ENCODE measurements around the gene PRKAG2.
"Not testable (repeated sequence)": the region's sequence is repeated elsewhere in the genome, so short reads cannot be mapped to it uniquely, and the experiment has no call there.

The PRKAG2 gene

DNA sequence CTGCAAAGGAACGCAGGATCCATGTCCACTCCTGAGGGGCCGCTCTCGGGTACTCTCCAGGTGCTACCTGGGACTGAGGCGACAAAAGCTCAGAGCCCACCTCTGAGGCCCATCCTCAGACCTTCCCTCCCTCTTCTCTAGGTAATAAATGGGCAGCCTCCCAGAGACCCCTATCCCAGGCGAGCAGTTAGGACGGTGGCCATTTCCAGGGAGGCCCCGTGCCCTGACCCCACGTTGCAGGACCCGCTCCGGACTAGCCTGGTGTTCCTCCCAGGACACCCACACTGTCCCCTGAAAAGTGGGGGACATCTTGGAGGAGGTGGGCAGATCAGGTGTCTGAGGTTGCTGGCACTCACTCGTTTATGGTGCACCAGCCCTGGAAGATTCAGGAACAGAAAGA is 44.3 kb downstream of the PRKAG2 start:
- no peak for DNase-seq

DNA sequence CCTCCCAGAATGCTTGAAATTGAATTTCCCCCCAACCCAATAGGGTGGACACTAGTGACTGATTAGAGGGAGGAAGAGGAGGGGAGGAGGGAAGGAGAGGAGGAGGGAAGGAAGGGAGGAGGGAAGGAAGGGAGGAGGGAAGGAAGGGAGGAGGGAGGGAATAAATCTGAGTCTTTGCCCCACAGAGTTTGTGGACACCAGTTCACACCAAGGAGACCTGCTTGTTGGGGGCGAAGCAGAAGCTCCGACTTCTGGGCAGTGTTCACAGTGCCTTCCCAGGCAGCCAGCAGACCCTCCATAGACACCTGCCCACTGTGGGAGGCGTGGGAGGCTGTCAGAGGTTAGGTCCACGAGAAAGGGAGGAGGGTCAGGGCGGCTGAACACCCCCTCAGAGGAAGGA is 44.8 kb downstream of the PRKAG2 start:
- no peak for DNase-seq

DNA sequence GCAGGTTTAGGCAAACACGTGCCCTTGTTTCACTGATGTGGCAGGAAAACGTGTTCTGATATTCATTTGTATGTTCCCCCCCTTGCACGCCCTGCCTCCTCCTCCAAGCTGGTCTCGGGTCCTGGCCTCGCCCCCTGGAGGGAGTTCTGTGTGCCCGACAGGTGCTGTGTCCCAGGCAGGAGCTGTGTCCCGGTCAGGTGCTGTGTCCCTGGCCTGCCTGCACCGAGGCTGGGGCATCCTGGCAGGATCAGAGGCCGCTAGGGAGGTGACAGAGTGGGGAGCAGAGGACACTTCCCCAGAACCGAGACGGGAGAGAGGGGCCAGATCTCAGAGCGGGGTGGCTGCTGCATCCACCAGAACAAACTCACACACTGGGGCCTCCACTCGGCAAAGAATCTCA is 45.3 kb downstream of the PRKAG2 start:
- DNase-seq, result no peak

DNA sequence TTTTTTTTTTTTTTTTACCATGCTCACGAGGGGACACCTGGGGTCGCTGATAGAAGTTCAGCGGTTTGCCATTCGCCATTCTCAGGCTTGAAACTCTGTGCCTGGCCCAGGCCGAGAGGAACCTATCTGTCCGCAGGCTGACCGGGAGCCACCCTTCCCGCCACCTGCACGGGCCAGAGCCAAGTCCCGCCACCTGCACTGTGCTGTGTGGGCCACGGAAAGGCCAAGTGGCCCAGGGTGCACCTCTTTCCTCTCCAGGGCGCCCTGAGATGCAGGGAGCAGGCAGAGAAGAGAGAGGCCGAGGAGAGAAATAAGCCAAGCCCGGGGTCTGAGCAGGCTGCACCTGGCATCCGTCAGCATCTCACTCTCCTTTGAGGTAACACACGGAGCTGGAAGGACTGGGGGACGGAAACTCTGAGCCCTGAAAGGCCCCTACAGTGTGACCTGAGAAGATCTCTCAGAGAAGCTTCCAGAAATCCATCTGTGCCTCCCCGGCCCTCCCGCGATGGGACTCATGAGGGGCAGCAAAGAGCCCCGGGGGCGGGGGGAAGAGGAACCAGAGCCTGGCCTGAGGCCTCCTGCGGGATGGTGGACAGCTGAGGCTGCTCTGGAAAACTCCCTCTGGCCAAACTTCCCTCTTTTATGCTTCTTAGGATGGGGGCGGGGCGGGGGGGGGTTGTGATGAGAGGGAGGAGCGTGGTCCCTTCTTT is 46.6 kb downstream of the PRKAG2 start:
- no peak for DNase-seq

DNA sequence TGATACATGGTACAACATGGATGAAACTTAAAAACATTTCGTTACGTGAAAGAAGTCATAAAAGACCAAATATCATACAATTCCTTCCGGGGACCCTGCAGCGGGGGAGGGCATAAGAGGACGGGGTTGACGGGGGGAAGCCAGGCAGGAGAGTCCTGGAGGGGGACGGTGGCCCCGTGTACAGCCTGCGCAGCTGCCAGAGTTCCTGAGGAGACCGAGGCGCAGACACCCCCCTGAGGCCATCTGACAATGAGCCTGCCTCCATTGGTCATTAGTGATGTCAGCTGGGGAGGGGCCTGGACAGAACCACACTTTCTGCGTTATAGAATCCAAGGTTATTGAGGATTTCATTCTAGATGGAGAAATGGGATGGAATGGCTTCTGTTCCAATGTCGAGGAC is 47.2 kb downstream of the PRKAG2 start:
- no peak for DNase-seq

DNA sequence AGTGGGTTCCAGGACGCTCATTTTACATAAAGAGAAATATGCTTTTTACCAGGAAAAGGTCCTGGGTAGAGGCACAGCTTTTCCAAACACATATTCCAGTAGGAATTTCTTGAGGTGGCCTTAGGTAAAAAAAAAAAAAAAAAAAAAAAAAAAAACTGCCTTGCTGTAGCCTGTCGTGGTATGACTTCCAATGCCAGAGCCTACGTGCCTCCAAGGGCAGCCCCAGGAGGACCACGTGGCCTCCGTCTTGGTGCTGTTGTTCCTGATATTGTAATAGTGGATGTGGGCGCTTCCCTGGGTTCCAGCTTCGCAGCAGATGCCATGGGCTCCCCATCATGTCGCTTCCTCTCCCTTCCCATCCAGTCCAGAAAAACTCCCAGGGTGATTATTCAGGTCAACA is 49.3 kb downstream of the PRKAG2 start:
- no peak for DNase-seq

DNA sequence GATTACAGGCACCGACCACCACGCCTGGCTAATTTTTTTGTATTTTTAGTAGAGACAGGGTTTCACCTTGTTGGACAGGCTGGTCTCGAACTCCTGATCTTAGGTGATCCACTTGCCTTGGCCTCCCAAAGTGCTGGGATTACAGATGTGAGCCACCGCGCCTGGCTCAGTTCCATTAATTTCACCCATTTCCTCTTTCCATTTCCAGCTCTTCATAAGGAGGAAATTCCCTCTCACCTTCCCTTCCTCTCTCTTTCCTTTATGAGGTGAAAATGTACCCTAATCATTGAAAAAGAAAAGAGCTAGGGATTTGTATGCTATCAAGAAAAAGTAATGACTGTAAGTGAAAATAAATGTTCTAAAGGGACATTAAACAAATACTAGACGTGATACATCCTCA is 50.6 kb downstream of the PRKAG2 start:
- DNase-seq, result not testable (repeated sequence)

DNA sequence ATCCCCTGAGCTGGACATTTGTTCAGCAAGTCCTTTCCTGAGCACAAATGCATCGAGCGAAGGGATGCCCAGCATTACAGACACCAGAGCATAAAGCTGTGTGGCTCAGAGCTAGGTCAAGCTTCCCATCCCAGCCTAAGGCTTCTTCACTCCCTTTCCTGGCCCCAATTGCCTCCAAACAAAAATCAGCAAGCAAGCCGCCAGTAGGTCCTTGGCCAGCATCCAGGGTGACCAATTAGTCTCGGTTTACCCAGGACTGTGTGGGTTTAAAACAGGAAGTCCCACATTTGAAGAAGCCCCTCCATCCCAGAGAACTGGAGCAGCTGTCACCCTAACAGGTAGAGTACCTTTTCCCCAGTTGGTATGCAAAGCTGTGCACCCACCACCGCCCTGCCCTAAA is 51.2 kb downstream of the PRKAG2 start:
- no peak for DNase-seq

DNA sequence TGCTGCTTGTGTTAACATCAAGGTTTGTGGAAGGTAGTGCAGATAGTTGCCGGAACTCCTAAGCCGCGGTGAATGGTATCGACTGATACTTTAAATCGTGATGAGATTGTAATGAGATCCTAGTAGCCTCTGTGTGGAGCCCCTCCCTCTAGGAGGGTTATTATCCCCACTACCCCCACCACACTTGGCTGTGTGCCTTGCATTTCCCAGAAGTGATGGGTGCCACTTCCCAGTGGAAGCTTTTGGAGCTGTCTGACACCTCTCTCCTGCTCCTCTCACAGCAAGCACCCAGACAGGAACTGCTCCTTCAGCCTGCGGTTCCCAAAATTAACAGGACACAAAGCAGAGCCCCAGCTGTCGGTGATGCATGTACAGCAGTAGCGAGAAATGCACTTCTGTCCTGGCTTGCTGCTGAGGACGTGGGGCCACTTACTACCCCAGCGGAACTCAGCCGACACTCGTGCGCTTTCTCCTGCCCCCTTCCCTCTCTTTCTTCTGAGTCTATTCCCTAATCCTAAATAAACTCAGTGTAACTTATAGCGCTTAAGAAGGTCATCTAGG is 52.5 kb downstream of the PRKAG2 start:
- peak; percentile 24 for DNase-seq

DNA sequence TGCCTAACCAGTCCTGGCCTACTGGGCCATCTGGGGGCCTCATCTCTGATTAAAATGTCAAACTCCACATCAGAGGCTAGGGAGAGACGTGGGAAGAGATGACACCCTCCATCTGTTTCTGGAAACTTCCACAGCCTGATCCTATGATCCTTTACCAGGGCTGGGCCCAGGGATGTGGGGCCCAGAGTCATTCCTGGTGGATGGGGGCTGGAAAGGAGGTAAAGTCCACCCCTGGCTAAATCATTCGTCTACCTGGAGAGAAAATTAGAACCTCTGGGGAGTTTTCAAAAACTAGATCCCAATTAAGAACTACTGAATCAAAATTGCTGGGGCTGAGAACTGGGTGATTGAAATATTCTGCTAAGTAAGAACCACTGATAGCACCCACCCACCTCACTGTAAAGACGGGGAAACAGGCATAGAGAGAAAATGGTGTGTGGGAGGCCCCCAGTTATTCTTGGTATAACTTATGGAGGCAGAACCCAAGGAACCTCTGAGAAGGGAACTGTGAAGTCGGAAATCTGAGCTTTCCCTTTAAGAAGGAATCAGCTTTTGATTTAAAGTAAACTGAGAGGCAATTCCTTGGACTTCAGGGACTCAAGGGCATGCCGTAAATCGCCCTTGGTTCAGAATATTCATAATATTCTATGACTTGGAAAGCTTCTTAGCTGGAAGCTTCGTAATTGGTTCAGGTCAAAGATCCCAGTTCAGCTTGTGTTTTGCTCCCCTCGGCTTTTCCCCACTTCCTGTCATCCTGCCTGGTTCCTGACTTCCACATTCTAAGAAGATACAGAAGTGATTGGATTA is 53.1 kb downstream of the PRKAG2 start:
- no peak for DNase-seq

DNA sequence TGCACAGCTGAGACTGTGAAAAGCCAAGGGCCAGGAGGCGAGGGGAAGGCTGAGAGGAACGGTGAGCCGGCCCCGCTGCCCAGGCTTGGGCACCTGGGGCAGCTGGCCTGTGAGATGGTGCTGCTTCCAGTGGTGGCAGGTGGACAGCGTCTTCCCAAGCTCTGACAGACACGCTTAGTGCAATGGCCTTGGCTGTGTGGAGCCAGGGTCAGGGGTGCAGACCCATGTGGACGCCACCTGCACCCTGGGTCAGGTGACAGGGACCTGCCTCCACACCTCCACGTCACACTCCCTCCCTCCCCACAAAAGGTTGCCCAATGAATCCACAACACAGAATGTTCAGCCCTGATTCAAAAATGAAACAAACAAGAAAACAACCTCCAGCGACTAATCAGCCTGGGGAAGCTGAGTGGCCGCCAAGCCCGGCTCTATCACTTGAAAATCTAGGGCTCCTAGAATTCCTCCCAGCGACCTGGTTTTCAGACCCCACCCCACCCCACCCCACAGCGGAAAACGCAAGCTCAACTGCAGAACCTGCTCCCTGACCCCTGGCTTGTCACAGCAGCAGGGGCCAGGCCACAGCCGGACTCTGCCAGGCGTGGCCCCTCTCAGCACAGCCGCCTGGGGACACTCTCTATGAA is 54.3 kb downstream of the PRKAG2 start:
- peak; percentile 27 for DNase-seq

DNA sequence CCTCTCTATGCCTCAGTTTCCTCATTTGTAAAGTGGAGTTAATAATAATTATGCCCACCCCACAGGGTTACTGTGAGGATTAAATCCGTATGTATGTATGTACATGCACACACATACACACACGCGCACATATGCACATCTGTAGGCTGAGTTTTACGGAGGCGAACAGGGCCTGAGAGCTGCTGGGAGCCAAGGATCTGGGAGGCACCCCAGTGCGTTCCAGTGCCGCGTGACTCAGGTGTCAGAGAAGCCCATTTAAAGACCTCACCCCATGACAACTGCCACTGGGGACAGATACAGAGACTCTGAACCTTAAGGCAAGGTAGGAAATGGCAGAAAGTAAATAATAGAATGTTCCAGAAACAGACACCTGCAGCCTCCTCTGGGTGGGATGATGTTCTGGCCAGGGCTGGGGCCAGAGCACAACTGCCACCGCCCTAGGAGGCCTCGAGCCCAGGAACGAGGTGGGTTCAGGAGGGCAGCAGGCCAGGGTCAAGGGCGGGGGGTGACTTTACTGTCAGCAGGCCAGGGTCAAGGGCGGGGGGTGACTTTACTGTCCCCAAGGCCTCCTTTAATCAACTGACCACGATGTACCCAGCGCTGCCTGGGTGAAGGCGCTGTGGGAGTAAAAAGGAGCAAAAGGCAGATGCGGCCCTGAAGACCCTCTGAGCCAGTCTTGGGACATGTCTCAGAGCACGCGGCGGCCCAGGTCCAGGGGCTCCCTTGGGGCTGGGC is 54.9 kb downstream of the PRKAG2 start:
- DNase-seq, result no peak

DNA sequence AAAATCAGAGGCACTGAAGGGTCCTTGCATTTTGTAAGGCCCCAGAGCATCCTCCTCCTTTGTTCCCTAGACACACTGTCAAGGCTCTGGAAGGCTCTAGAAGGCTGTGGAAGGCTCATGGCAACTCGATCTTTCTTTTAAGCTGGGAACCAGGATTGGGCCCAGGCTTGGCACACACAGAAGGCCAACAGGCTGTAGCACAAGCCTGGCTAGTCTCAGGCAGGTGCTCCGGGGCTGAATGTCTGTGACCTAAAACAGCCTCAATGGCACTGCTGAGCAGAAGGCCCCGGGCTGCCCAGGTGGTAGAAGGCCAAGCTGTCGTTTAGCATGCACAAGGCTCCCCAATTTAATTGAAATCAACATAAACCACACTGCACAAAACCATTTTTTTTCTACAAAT is 55.7 kb downstream of the PRKAG2 start:
- no peak for DNase-seq

DNA sequence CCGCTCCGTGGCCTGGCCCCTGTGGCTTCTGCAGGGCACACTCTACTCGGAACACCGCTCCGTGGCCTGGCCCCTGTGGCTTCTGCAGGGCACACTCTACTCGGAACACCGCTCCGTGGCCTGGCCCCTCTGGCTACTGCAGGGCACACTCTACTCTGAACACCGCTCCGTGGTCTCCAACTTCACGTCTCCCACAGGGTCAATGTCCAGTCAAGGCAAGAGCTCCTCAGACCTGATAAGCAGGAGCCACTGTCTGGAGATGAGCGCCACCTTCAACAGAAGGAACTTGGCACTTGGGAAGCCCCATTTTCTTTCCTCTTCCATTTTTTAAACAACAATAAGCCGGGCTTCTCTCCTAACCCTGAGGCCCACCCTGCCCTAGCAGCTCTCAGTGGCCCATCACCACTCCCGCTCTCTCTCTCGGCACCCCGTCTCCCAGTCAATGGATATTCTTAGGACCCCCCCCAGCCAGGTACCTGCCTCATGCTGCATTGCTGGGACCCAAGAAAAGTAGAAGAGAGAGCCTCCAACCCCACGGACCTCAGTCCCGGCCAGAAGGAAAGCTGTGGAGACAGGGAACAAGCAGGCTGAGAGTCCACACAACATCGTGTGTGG is 56.3 kb downstream of the PRKAG2 start:
- DNase-seq, result no peak

DNA sequence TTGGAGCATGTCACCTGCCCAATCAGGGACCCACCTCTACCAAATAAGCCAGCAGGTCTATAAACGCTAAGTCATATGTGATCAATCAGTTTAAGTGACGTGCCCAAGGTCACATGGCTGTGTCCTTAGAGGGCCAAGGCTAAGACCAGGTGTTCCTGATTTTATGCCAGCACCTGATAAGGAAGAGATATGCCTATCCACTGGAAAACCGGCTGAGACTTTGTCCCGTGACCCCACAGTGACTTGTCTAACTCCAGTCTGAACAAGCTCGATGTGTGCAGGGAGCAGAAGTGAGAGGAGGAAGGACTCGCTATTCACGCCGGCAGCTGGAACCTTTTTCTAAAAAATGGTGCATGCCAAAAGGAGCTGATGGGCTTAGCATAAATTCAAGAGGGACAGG is 57.0 kb downstream of the PRKAG2 start:
- no peak for DNase-seq

DNA sequence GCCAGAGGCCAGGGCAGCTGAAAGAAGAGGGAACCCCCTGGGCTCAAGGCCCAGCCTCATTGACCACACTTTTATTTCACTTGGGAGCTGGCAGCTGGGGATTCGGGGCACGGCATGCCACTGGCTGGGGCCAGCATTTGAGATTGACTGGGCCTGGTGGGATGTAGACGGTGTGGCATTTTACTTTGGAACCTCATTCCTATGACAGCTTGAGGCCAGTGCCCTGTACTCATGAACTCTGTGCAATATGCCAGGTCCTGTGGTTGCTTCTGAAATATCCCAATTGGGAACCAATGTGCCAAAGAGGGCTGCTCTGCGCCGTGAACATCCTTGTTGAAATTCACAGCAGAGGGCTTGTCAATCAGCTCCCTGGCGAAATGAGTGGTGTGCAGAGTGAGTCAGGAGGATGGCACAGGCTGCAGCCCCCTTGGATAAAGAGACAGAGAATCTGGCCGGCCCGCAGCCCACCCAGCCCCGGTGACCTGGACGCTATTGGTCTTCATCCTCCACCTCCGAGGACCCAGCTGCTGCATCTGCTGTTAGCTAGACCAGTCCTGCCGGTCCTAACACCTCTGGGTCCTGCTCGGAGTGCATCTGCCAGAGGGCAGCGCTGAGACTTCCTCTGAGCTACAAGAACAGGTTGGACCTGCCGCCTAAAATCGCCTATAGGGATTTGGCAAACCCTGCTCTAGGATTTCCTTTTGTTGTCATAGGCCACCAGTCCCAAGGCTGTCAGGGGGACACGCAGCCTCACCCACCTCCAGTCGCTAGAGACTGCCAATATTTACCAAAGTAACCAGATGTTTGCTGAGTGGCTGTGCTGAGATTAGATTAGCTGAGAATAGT is 58.0 kb downstream of the PRKAG2 start:
- DNase-seq, result no peak

DNA sequence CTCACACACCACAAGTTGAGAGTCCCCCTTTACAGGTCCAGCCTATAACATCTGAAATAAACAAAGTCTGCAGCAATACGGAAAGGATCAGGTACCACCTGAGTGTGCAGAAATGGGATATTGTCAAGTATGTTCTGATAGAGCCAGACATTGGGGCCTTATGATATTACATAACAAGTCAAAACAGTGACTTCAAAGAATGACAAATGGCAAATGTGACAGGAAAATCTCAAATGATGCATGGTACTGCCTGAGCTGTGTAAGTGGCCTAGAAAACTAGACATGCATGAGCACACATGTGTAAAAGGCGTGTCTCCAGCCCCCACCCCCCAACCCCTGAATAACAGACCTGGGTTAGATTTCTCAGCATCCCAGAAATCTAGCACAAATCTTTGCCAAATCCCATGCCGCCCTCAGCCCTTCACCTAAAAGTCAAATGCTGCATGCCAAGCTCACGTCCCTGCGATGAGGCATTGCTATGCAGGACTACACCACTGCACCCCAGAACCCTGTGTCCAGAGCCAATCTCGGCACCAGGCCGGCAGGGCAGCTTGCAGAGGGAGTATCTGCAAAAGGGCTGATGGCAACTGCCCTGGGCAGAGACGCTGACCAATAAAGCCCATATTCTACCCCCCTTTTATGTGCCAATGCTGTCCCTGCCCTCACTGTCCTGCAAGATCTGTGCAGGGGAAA is 58.8 kb downstream of the PRKAG2 start:
- no peak for DNase-seq

DNA sequence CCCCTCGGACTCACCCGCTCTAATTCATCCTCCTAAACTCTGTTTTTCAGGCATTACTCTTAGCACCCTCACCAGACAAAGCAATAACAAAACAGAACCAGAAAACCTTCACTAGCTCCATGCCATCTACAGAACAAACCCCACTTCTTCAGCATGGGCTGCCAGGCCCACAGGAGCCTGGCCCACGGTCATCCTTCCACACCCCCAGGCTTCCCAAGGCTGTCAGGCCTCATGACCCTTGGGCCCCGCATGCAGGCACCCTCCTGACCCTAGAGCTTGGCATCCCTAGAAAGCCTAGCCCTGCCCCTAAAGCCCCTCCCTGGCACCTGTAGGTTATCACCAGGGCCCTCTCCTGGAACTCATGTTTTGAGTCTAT is 59.6 kb downstream of the PRKAG2 start:
- no peak for DNase-seq

DNA sequence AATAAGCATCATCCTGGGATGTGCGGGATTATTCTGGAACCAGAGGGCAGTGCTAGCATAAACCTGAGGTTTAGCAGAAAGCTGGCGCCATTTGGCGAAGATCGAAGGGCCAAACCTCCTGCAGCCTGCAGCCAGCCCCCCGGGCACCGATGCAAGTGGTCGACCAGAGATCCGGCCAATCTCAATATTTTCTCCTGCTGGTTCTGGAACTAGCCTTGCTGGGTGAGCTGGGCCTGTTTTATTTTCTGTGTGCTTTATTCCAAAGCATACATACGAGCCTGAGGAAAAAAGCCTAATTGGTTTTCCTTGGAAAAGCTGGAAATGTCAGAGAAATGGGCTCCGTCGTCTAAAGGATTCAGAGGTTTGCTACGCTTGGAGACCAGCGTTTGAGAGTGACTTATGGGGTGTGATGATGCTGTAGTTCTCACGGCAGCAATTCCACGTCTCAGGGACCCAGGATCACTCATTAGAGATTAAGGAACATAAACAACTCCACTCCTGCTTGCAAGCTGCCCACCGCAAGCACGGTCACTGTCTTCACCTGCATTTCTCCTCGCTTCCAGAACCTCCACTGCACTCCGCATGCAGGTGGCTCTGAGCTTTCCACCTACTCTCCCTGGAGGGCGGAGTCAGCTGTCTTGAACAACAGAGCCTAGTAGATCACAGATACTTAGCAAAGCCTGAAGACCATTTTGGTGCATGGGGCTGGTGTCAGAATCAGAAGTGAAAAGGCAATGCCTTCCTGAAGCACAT is 60.2 kb downstream of the PRKAG2 start:
- DNase-seq, result no peak

DNA sequence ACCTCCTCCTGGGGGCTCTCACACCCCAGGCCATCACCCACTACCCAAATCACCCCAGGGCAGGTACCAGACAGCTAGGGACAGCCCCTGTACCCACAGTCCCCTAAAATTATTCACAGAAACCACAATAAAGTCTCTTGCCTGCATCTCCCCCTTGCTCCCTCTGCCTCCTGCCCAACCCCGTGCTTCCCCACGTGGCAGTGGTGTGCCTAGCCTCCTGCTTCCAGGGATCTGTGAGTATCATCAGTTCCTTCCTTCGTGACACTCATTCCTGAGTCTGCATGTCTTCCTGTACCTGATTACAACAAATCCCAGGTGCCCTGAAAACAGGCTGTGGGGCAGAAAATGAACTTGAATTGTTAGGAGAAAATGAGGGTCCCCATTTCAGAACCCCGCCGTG is 61.5 kb downstream of the PRKAG2 start:
- no peak for DNase-seq

Data from eye (tissue), 1 donor.